K562 (cell line): ENCODE measurements around the gene IDS. TPM values are rescaled to one million over a fixed set of nuclear protein-coding genes. Genes with fewer than 3 reads are reported as not detected.

ENCODE experiments used
- CAMTA2 ChIP-seq: fragments of 250-450 bp; sonication (Bioruptor Pico); conservative IDR thresholded peaks from 2 replicates; pipeline ENCODE4 v1.5.1; 2022
- CLOCK ChIP-seq: fragments of 250-450 bp; sonication (Bioruptor Pico); IDR thresholded peaks from 2 replicates; pipeline ENCODE4 v1.4.0; 2020; ENCODE audit warnings: mild to moderate bottlenecking, moderate library complexity, borderline replicate concordance
- CREM ChIP-seq: IDR thresholded peaks from 2 replicates; pipeline ENCODE4 v1.6.1; 2014; ENCODE audit warnings: antibody characterized with exemption, low read depth
- E2F4 ChIP-seq: sonication (generic); formaldehyde crosslinking; IDR thresholded peaks from 2 replicates; pipeline ENCODE4 v1.8.0; 2022; ENCODE audit warnings: mild to moderate bottlenecking, low read depth, missing genetic modification reagents
- MYC ChIP-seq, 2 experiments: fragments of 250-450 bp in 1 of 2; sonication (Bioruptor Pico) in 1 of 2; IDR thresholded peaks; 2 replicates each; pipeline versions ENCODE4 v1.5.1 to v1.6.1; 2012 to 2021; ENCODE audit warnings: low read depth in 2 of 2, borderline replicate concordance in 1 of 2, improper control_type of control experiment in 1 of 2, low read length in 1 of 2, mild to moderate bottlenecking in 1 of 2, moderate library complexity in 1 of 2
- TAF15 ChIP-seq: fragments of 200-400 bp; formaldehyde crosslinking; IDR thresholded peaks from 2 replicates; pipeline ENCODE4 v1.6.1; 2017; ENCODE audit warnings: mild to moderate bottlenecking, low read depth, low read length, moderate library complexity
- TAF7 ChIP-seq: fragments of 450-650 bp; IDR thresholded peaks from 2 replicates; pipeline ENCODE4 v1.6.1; 2016; ENCODE audit warnings: missing genetic modification characterization, missing compliant biosample characterization
- ZNF444 ChIP-seq: fragments of 250-450 bp; sonication (Bioruptor Pico); IDR thresholded peaks from 2 replicates; pipeline ENCODE4 v1.4.0; 2020; ENCODE audit warnings: mild to moderate bottlenecking, moderate library complexity
- polyA plus RNA-seq, 8 experiments: library from polyadenylated mRNA; depleted of rRNA in 4 of 8; stranded (reverse) in 5 of 8; unstranded in 3 of 8; fragments of >200 nt; fragmentation: Nextera tagmentation in 2 of 8; fragmentation: Illumina TruSeq in 1 of 8; extraction: Ambion mirVana in 2 of 8; extraction: Trizol in 1 of 8; gene quantifications; 2 replicates each; pipeline versions ENCODE4 v1.2.1 to v1.2.3, GENCODE V29; 2011 to 2014; ENCODE audit warnings: inconsistent platforms in 1 of 8, missing spikeins in 1 of 8
- total RNA-seq, 7 experiments: library from RNA; depleted of rRNA in 6 of 7; stranded (reverse); fragments of >200 nt in 6 of 7; fragmentation: Illumina TruSeq in 2 of 7; extraction: Trizol in 2 of 7; gene quantifications; 2 replicates each; pipeline versions ENCODE4 v1.2.1 to v1.2.3, GENCODE V29; 2011 to 2021; ENCODE audit warnings: low replicate concordance in 1 of 7
- TF ChIP-seq, protein P1 (sequence below): fragments of 250-450 bp; sonication (Bioruptor Pico); IDR thresholded peaks from 2 replicates; pipeline ENCODE4 v1.4.0; 2020; ENCODE audit warnings: borderline replicate concordance
- TF ChIP-seq, protein P2 (sequence below): sonication (generic); formaldehyde crosslinking; IDR thresholded peaks from 2 replicates; pipeline ENCODE4 v1.5.0; 2020; ENCODE audit warnings: missing genetic modification reagents
- TF ChIP-seq, protein P3 (sequence below): fragments of 450-650 bp; IDR thresholded peaks from 2 replicates; pipeline ENCODE4 v1.6.1; 2016; ENCODE audit warnings: low read depth

The IDS gene
- total and polyA plus RNA-seq, 9 of the 15 experiments (the other 6 are each of a cell fraction or from before 2014, with no cell fraction given): 2.0 to 18.6 (median 8.6) TPM

- TF ChIP-seq CLOCK (CRISPR knock-in tag) (no peak), CAMTA2 (CRISPR knock-in tag) (no peak), MYC (IDR thresholded peaks at IDR 0.05; ENCODE audit: low read depth, low read length) (peak; percentile 56), MYC (CRISPR knock-in tag; IDR thresholded peaks at IDR 0.05; ENCODE audit: borderline replicate concordance, low read depth) (no peak), ZNF444 (CRISPR knock-in tag) (no peak), TAF15 (no peak), E2F4 (no peak), CREM (peak; percentile 81), TAF7 (tag) (peak; percentile 49; the same call in 1 of the 2 replicates)
- TF ChIP-seq, protein P1, sequence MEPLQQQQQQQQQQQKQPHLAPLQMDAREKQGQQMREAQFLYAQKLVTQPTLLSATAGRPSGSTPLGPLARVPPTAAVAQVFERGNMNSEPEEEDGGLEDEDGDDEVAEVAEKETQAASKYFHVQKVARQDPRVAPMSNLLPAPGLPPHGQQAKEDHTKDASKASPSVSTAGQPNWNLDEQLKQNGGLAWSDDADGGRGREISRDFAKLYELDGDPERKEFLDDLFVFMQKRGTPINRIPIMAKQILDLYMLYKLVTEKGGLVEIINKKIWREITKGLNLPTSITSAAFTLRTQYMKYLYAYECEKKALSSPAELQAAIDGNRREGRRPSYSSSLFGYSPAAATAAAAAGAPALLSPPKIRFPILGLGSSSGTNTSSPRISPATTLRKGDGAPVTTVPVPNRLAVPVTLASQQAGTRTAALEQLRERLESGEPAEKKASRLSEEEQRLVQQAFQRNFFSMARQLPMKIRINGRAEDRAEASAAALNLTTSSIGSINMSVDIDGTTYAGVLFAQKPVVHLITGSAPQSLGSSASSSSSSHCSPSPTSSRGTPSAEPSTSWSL (CRISPR knock-in tag): no peak
- TF ChIP-seq, protein P2, sequence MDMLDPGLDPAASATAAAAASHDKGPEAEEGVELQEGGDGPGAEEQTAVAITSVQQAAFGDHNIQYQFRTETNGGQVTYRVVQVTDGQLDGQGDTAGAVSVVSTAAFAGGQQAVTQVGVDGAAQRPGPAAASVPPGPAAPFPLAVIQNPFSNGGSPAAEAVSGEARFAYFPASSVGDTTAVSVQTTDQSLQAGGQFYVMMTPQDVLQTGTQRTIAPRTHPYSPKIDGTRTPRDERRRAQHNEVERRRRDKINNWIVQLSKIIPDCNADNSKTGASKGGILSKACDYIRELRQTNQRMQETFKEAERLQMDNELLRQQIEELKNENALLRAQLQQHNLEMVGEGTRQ (CRISPR knock-in tag): no peak
- TF ChIP-seq, protein P3, sequence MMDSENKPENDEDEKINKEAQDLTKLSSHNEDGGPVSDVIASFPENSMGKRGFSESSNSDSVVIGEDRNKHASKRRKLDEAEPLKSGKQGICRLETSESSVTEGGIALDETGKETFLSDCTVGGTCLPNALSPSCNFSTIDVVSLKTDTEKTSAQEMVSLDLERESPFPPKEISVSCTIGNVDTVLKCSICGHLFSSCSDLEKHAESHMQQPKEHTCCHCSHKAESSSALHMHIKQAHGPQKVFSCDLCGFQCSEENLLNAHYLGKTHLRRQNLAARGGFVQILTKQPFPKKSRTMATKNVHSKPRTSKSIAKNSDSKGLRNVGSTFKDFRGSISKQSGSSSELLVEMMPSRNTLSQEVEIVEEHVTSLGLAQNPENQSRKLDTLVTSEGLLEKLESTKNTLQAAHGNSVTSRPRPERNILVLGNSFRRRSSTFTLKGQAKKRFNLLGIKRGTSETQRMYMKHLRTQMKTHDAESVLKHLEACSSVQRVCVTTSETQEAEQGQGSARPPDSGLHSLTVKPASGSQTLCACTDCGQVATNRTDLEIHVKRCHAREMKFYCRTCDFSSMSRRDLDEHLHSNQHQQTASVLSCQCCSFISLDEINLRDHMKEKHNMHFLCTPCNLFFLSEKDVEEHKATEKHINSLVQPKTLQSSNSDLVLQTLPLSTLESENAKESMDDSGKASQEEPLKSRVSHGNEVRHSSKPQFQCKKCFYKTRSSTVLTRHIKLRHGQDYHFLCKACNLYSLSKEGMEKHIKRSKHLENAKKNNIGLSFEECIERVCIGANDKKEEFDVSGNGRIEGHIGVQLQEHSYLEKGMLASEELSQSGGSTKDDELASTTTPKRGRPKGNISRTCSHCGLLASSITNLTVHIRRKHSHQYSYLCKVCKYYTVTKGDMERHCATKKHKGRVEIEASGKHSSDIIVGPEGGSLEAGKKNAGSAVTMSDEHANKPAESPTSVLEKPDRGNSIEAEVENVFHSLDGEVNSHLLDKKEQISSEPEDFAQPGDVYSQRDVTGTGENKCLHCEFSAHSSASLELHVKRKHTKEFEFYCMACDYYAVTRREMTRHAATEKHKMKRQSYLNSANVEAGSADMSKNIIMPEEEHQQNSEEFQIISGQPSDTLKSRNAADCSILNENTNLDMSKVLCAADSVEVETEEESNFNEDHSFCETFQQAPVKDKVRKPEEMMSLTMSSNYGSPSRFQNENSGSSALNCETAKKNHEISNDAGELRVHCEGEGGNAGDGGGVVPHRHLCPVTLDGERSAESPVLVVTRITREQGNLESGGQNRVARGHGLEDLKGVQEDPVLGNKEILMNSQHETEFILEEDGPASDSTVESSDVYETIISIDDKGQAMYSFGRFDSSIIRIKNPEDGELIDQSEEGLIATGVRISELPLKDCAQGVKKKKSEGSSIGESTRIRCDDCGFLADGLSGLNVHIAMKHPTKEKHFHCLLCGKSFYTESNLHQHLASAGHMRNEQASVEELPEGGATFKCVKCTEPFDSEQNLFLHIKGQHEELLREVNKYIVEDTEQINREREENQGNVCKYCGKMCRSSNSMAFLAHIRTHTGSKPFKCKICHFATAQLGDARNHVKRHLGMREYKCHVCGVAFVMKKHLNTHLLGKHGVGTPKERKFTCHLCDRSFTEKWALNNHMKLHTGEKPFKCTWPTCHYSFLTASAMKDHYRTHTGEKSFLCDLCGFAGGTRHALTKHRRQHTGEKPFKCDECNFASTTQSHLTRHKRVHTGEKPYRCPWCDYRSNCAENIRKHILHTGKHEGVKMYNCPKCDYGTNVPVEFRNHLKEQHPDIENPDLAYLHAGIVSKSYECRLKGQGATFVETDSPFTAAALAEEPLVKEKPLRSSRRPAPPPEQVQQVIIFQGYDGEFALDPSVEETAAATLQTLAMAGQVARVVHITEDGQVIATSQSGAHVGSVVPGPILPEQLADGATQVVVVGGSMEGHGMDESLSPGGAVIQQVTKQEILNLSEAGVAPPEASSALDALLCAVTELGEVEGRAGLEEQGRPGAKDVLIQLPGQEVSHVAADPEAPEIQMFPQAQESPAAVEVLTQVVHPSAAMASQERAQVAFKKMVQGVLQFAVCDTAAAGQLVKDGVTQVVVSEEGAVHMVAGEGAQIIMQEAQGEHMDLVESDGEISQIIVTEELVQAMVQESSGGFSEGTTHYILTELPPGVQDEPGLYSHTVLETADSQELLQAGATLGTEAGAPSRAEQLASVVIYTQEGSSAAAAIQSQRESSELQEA: no peak
Measured at GRCh38 chrX:149504915-149505651, at the start of gene IDS (continued).
